ENCODE data around the gene MRPL55. TPM values are rescaled to one million over a fixed set of nuclear protein-coding genes. Genes with fewer than 3 reads are reported as not detected.

The MRPL55 gene
- total and polyA plus RNA-seq, 2 of the 4 experiments (the other 2 are of a cell fraction): 48.9 to 95.4 TPM

DNA sequence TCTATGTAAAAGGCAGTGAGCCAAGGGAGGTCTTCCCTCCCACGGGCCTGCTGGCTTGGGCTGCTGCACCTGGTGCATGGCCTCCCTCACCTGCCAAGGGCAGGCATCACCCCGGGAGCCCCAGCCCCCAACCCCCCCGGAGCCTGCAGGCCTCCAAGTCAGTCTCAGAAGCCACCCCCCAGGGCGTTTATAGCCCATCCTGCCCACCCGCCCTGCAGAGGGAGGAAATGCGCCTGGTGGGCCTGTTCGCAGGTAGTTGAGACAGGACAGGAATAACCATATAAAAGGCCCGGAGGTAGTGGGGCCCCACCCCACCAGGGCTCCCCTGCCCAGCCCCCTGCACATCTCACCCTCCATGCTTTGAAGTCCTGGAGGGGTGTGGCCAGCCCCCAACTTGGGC lies 44.8 kb downstream of the MRPL55 start:
- H3K4me3 ChIP-seq (ENCODE audit: insufficient read depth, low read depth, low read length): no peak overlapping the region
- no CpG with 5 or more reads among the region's 8 CpGs for WGBS, 2 experiments (ENCODE audit: extremely low coverage in 2 of 2, insufficient read length in 1 of 2)
- ChIA-PET CTCF (no interaction called here), POLR2A (ENCODE audit: unreplicated experiment) (no interaction called here)
- H3K23ac ChIP-seq (ENCODE audit: low read depth, low read length): no peak overlapping the region
- H4K20me1 ChIP-seq (ENCODE audit: insufficient read depth, low read length): no peaks in the 10 kb centered on the region
- dilution Hi-C loops (cut with HindIII; ENCODE audit: low sequenced_read_pairs, unreplicated experiment) (no loop called here), intact Hi-C loops (cut with micrococcal nuclease) (no loop called here), in situ Hi-C loops (cut with MboI; ENCODE audit: low sequenced_read_pairs) (no loop called here)
- peaks cover 2% of the 10 kb centered on the region; the same call in 1 of the 2 replicates for H3K9me3 ChIP-seq (ENCODE audit: control insufficient read depth, insufficient read depth, low read length)
- peaks cover 2% of the 10 kb centered on the region; the same call in 1 of the 2 replicates for H3K4me1 ChIP-seq (ENCODE audit: control insufficient read depth, insufficient read depth, low read length)
- H2AFZ ChIP-seq (replicated peaks; ENCODE audit: low read length, poor library complexity): no peak overlapping the region
- no peak overlapping the region for H2BK5ac ChIP-seq (ENCODE audit: low read depth, low read length, poor library complexity, severe bottlenecking)
- H3K27me3 ChIP-seq (ENCODE audit: control insufficient read depth, insufficient read depth, low read length): peaks cover 53% of the 10 kb centered on the region
- H3K14ac ChIP-seq (replicated peaks; ENCODE audit: low read depth, low read length): no peak overlapping the region
- no TSS peak for BruUV-seq (replicated peaks)
- no peak overlapping the region for H2BK20ac ChIP-seq (ENCODE audit: low read depth, low read length)
- H2AK9ac ChIP-seq (replicated peaks; ENCODE audit: low read depth, low read length, poor library complexity): no peak overlapping the region
- no peak overlapping the region for H3K4me2 ChIP-seq (ENCODE audit: low read depth, low read length)
- H3K36me3 ChIP-seq (ENCODE audit: control insufficient read depth, insufficient read depth, low read length): no peaks in the 10 kb centered on the region
- H3K79me1 ChIP-seq (ENCODE audit: low read depth in 1 of 2, low read length in 2 of 2): no peaks in the 10 kb centered on the region
- no peak overlapping the region for H4K91ac ChIP-seq (ENCODE audit: insufficient read depth, low read depth, low read length)
- no peaks in the 10 kb centered on the region for H3K9me1 ChIP-seq (ENCODE audit: insufficient read depth, low read length)
- TF ChIP-seq, protein P1, sequence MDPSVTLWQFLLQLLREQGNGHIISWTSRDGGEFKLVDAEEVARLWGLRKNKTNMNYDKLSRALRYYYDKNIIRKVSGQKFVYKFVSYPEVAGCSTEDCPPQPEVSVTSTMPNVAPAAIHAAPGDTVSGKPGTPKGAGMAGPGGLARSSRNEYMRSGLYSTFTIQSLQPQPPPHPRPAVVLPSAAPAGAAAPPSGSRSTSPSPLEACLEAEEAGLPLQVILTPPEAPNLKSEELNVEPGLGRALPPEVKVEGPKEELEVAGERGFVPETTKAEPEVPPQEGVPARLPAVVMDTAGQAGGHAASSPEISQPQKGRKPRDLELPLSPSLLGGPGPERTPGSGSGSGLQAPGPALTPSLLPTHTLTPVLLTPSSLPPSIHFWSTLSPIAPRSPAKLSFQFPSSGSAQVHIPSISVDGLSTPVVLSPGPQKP (IDR thresholded peaks at IDR 0.05; ENCODE audit: borderline replicate concordance, low read depth, low read length): no peak
- no peak for TF ChIP-seq CHD1 (IDR thresholded peaks at IDR 0.05; ENCODE audit: low read depth, low read length)
- TF ChIP-seq, protein P2, sequence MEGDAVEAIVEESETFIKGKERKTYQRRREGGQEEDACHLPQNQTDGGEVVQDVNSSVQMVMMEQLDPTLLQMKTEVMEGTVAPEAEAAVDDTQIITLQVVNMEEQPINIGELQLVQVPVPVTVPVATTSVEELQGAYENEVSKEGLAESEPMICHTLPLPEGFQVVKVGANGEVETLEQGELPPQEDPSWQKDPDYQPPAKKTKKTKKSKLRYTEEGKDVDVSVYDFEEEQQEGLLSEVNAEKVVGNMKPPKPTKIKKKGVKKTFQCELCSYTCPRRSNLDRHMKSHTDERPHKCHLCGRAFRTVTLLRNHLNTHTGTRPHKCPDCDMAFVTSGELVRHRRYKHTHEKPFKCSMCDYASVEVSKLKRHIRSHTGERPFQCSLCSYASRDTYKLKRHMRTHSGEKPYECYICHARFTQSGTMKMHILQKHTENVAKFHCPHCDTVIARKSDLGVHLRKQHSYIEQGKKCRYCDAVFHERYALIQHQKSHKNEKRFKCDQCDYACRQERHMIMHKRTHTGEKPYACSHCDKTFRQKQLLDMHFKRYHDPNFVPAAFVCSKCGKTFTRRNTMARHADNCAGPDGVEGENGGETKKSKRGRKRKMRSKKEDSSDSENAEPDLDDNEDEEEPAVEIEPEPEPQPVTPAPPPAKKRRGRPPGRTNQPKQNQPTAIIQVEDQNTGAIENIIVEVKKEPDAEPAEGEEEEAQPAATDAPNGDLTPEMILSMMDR (conservative IDR thresholded peaks at IDR 0.05; ENCODE audit: low read depth, low read length): no peak
- no peak for TF ChIP-seq MAZ (IDR thresholded peaks at IDR 0.05; ENCODE audit: borderline replicate concordance, low read depth, low read length)
- no peak for TF ChIP-seq RCOR1 (IDR thresholded peaks at IDR 0.05; ENCODE audit: insufficient replicate concordance, low read length)
- no peak for TF ChIP-seq FOS (IDR thresholded peaks at IDR 0.05; ENCODE audit: low read depth, low read length)
- no peak for TF ChIP-seq RAD21 (IDR thresholded peaks at IDR 0.05; ENCODE audit: low read length)
- no peak for TF ChIP-seq MAFK (IDR thresholded peaks at IDR 0.05; ENCODE audit: low read depth, low read length)
- no peak for TF ChIP-seq BHLHE40 (IDR thresholded peaks at IDR 0.05; ENCODE audit: low read depth, low read length)
- no peak for TF ChIP-seq POLR2A (IDR thresholded peaks at IDR 0.05; ENCODE audit: low read depth, low read length)
- no peak for TF ChIP-seq NFE2L2 (IDR thresholded peaks at IDR 0.05; ENCODE audit: low read depth, low read length)
- TF ChIP-seq MXI1 (IDR thresholded peaks at IDR 0.05; ENCODE audit: borderline replicate concordance, low read depth, low read length): no peak
- TF ChIP-seq, protein P3, sequence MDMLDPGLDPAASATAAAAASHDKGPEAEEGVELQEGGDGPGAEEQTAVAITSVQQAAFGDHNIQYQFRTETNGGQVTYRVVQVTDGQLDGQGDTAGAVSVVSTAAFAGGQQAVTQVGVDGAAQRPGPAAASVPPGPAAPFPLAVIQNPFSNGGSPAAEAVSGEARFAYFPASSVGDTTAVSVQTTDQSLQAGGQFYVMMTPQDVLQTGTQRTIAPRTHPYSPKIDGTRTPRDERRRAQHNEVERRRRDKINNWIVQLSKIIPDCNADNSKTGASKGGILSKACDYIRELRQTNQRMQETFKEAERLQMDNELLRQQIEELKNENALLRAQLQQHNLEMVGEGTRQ (IDR thresholded peaks at IDR 0.05; ENCODE audit: low read depth, low read length): no peak
- no peak for TF ChIP-seq SMC3 (IDR thresholded peaks at IDR 0.05; ENCODE audit: low read depth, low read length)
- no peak for TF ChIP-seq RFX5 (IDR thresholded peaks at IDR 0.05; ENCODE audit: low read depth, low read length)
- TF ChIP-seq CEBPB (IDR thresholded peaks at IDR 0.05; ENCODE audit: low read depth, low read length): no peak
- H3K18ac ChIP-seq (ENCODE audit: low read depth, low read length): no peak overlapping the region
- H3K9ac ChIP-seq (ENCODE audit: low read depth, low read length): no peak overlapping the region
- H2AK5ac ChIP-seq (ENCODE audit: low read depth, low read length): no peak overlapping the region
- ATAC-seq (ENCODE audit: low read depth) (no peak), DNase-seq (no peak)
- no peak overlapping the region for H2BK120ac ChIP-seq (ENCODE audit: low read depth, low read length)
- H2BK15ac ChIP-seq (ENCODE audit: low read depth, low read length): no peak overlapping the region
- no peak overlapping the region for H3K56ac ChIP-seq (ENCODE audit: extremely low read depth, insufficient read depth, low read length)
- no peak overlapping the region for H4K8ac ChIP-seq (ENCODE audit: low read depth in 2 of 2, low read length in 2 of 2)
- no peak overlapping the region for H3K4ac ChIP-seq (ENCODE audit: low read depth, low read length)
- H4K5ac ChIP-seq (ENCODE audit: low read depth, low read length): no peak overlapping the region
- H3K27ac ChIP-seq (ENCODE audit: insufficient read depth, low read length): no peak overlapping the region
